Heart left ventricle (tissue), 16 donors: ENCODE data around the gene OR2J2. TPM values are rescaled to one million over a fixed set of nuclear protein-coding genes. Genes with fewer than 3 reads are reported as not detected.

Experiments used
- ATAC-seq, 4 donors: fragments of 200-7000 bp; cut with Tn5 transposase; one replicate each; pipeline ENCODE4 v1.9.1; 2020 to 2022; ENCODE audit warnings: moderate library complexity in 4 of 4, mild to moderate bottlenecking in 3 of 4, moderate number of reproducible peaks in 1 of 4
- DNase-seq, 5 donors: peaks; one replicate each; pipeline ENCODE4 v3.0.0-alpha.2; 2020
- H3K27ac ChIP-seq, 12 donors: fragments of 200-600 bp; sonication (generic) in 4 of 12; one replicate each; pipeline versions ENCODE4 v1.5.0 to v1.8.0; 2016 to 2022; ENCODE audit warnings: mild to moderate bottlenecking in 2 of 12
- H3K27me3 ChIP-seq, 9 donors: fragments of 200-600 bp; sonication (generic) in 2 of 9; one replicate each; pipeline versions ENCODE4 v1.5.1 to v1.8.0; 2016 to 2022; ENCODE audit warnings: mild to moderate bottlenecking in 3 of 9
- H3K36me3 ChIP-seq, 9 donors: fragments of 200-600 bp; sonication (generic) in 2 of 9; one replicate each; pipeline versions ENCODE4 v1.5.0 to v1.8.0; 2018 to 2022; ENCODE audit warnings: mild to moderate bottlenecking in 2 of 9
- H3K4me1 ChIP-seq, 12 donors: fragments of 200-600 bp; sonication (generic) in 4 of 12; one replicate each; pipeline versions ENCODE4 v1.5.0 to v1.8.0; 2016 to 2022; ENCODE audit warnings: mild to moderate bottlenecking in 3 of 12
- H3K4me3 ChIP-seq, 12 donors: fragments of 200-600 bp; sonication (generic) in 4 of 12; one replicate each; pipeline versions ENCODE4 v1.5.0 to v1.8.0; 2017 to 2022; ENCODE audit warnings: mild to moderate bottlenecking in 9 of 12, moderate library complexity in 4 of 12
- H3K9me3 ChIP-seq, 12 donors: fragments of 200-600 bp; sonication (generic) in 4 of 12; one replicate each; pipeline versions ENCODE4 v1.5.0 to v1.8.0; 2016 to 2022; ENCODE audit warnings: mild to moderate bottlenecking in 1 of 12
- POLR2A ChIP-seq, 2 donors: fragments of 450-650 bp; IDR thresholded peaks; one replicate each; pipeline ENCODE4 v1.6.1; 2017; ENCODE audit warnings: antibody characterized with exemption in 2 of 2, mild to moderate bottlenecking in 2 of 2, moderate library complexity in 2 of 2
- WGBS, 4 donors: extraction: QIAGEN DNeasy Blood & Tissue Kit in 2 of 4; methylation state at CpG; one replicate each; pipeline versions ENCODE4 v1.1.5 to v1.1.7; 2013 to 2018; 5-methylcytosine and 5-hydroxymethylcytosine counted together
- intact Hi-C, 10 donors: fragments of 100-400 bp; cut with DNase I; formaldehyde crosslinking; loops; one replicate each; pipeline versions ENCODE4 v1.11.1 to v1.14.2; 2022
- polyA plus RNA-seq, 2 donors: library from polyadenylated mRNA; stranded (reverse); fragments of 200-250 nt; gene quantifications; one replicate each; pipeline ENCODE4 v1.2.3, GENCODE V29; 2013
- total RNA-seq, 9 donors: library from RNA; depleted of rRNA in 2 of 9; stranded (reverse); fragments of >200 nt in 2 of 9; fragmentation: NEBNext Ultra II Directional in 3 of 9; extraction: Animal tissue kit (Norgen Biotek cat#: 25700) in 3 of 9; gene quantifications; one replicate each; pipeline versions ENCODE4 v1.1.0 to v1.2.4, GENCODE V29; 2016 to 2023
- TF ChIP-seq, protein P1 (sequence below), 12 donors: fragments of 200-600 bp; sonication (generic) in 4 of 12; IDR thresholded peaks; one replicate each; pipeline versions ENCODE4 v1.5.0 to v1.8.0; 2018 to 2022; ENCODE audit warnings: antibody characterized with exemption in 12 of 12, mild to moderate bottlenecking in 5 of 12
- donor health status: ischemic (EF 13 %, LVEDD 7.1; RV severe dilation, severe dysfunction).
- donor health status: healthy with polysubstance abuse.
- donor health status: DM: no; HTN: yes; CAD: no.
- donor health status: DM: no; HTN: no; CAD: no.
- donor health status: ischemic (EF 25% LVEDD 6.9; RV normal size, moderate dysfunction).
- donor health status: ischemic (EF 25% LVEDD 5.7; RV mildly dilated, moderate dysfunction).
- donor health status: healthy.
- donor health status: DM: yes; HTN: yes; CAD: no.
- donor health status: ischemic (EF 35%, LVEDD 5.7; RV mildly dilated, moderate dysfunction).
- donor health status: nonischemic (EF 11% LVEDD 7.7; RV severe dilation, severe dysfunction).
- donor health status: DM: yes; HTN: yes; CAD: no.
- donor health status: PGD.
- donor health status: ischemic (EF 29% LVEDD 5.4; RV normal size, mild dysfunction).
- donor health status: nonischemic (EF 23%, LVEDD 6.1; RV moderate dilation, normal function).

The OR2J2 gene
- total and polyA plus RNA-seq, 11 donors = not detected

DNA sequence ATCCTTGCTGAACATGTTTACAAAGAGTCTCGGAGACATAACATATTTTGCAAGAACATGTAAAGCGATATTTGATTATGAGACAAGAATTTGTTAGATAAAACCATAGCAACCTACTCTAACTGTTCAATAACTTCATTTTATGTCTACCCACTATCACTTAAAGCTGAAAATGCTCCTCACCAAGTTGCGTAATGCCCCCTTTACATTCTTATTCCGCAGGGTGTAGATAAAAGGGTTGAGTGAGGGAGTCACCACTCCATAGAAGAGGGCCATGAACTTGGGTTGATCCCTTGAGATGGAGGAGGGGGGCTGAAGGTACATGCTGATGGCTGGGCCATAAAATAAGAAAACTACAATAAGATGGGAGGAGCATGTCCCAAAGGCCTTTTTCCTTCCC lies 33.0 kb upstream of the OR2J2 start:
- H3K27me3 ChIP-seq = no peaks in the 10 kb centered on the region
- ATAC-seq (no peak), DNase-seq (no peak)
- no peaks in the 10 kb centered on the region for H3K36me3 ChIP-seq
- H3K27ac ChIP-seq = no peak overlapping the region
- intact Hi-C loops = no loop called here
- H3K9me3 ChIP-seq = peaks cover 0 to 4% (median 0%) of the 10 kb centered on the region in 12 donors
- WGBS, 4 donors = 81 to 88% (median 82%) methylated on average over 4 of the region's 4 CpGs
- H3K4me3 ChIP-seq = no peak overlapping the region
- TF ChIP-seq, protein P1, sequence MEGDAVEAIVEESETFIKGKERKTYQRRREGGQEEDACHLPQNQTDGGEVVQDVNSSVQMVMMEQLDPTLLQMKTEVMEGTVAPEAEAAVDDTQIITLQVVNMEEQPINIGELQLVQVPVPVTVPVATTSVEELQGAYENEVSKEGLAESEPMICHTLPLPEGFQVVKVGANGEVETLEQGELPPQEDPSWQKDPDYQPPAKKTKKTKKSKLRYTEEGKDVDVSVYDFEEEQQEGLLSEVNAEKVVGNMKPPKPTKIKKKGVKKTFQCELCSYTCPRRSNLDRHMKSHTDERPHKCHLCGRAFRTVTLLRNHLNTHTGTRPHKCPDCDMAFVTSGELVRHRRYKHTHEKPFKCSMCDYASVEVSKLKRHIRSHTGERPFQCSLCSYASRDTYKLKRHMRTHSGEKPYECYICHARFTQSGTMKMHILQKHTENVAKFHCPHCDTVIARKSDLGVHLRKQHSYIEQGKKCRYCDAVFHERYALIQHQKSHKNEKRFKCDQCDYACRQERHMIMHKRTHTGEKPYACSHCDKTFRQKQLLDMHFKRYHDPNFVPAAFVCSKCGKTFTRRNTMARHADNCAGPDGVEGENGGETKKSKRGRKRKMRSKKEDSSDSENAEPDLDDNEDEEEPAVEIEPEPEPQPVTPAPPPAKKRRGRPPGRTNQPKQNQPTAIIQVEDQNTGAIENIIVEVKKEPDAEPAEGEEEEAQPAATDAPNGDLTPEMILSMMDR (IDR thresholded peaks at IDR 0.05) = no peak
- TF ChIP-seq POLR2A (IDR thresholded peaks at IDR 0.05) = no peak
- no peaks in the 10 kb centered on the region for H3K4me1 ChIP-seq

DNA sequence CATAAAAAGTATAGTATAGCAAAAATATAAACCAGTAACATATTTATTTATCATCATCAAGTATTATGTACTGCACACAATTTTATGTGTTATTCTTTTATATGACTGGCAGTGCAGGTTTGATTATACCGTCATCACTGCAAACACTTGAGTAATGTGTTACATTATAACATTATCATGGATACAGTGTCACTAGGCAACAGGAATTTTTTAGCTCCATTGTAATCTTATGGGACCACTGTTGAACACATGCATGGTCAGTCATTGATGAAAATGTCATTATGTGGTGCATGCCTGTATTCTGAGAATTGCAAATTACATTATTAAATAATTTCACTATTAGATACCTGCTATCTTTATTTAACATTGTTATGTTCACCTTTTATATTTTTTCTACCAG lies 29.1 kb upstream of the OR2J2 start:
- Histone ChIP-seq H3K9me3 (peaks cover 0 to 11% (median 0%) of the 10 kb centered on the region in 12 donors), H3K27me3 (no peaks in the 10 kb centered on the region), H3K4me1 (no peaks in the 10 kb centered on the region), H3K27ac (no peak overlapping the region), H3K36me3 (no peaks in the 10 kb centered on the region), H3K4me3 (no peak overlapping the region)
- no peak for ATAC-seq
- TF ChIP-seq POLR2A (IDR thresholded peaks at IDR 0.05) = no peak
- TF ChIP-seq, protein P1 (IDR thresholded peaks at IDR 0.05) = no peak
- DNase-seq = no peak
- intact Hi-C loops = no loop called here
- WGBS, 4 donors = 90 to 95% (median 93%) methylated on average over 1 of the region's 1 CpG

DNA sequence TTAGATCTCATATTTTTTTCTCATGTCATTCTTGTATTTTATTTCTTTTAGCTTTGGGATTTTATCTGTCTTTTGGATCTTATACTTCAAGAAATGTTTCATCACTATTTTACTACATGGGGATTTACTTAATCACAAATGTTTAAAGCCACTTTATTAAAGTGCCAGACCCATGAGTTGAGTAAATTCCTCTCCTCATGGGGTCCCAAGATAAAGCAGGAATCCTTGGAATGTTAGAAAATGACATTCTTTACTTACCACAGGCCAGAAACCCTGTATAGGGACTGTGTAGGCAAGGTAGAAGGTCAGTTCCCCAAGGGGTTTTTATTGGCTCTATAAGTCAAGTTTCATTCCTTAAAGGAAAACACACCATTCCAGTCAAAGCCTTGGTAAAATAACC lies 28.4 kb upstream of the OR2J2 start:
- no peak for DNase-seq
- Histone ChIP-seq H3K27ac (no peak overlapping the region), H3K9me3 (peaks cover 0 to 11% (median 0%) of the 10 kb centered on the region in 12 donors), H3K36me3 (no peaks in the 10 kb centered on the region), H3K4me3 (no peak overlapping the region), H3K27me3 (no peaks in the 10 kb centered on the region), H3K4me1 (no peaks in the 10 kb centered on the region)
- TF ChIP-seq POLR2A (IDR thresholded peaks at IDR 0.05) = no peak
- TF ChIP-seq, protein P1 (IDR thresholded peaks at IDR 0.05) = no peak
- intact Hi-C loops = no loop called here
- ATAC-seq = no peak

DNA sequence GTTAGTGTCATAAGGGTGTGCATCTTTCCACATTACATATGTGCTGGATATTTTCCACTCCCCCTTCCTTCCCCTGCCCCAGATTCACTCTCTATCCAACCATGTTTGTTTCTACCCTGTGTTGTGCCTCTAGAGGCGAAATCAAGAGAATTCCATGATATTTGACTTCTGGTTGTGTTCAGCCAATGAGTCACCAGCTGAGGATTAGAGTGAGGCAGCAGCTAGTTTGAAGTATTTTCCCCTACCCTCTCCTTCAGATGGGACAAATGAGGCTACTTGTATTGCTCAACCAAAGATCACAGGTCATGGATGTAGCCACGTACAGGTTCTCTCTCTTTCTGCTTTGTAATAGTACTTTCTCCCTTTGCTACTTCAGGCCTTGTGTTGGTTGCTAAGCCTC lies 24.5 kb upstream of the OR2J2 start:
- Histone ChIP-seq H3K4me1 (no peaks in the 10 kb centered on the region), H3K4me3 (no peak overlapping the region), H3K27me3 (no peaks in the 10 kb centered on the region), H3K9me3 (peaks cover 0 to 17% (median 2%) of the 10 kb centered on the region in 12 donors), H3K27ac (no peak overlapping the region), H3K36me3 (no peaks in the 10 kb centered on the region)
- 45 to 56% (median 54%) methylated on average over 2 of the region's 2 CpGs for WGBS, 4 donors
- DNase-seq (no peak), ATAC-seq (no peak)
- intact Hi-C loops = no loop called here
- TF ChIP-seq, protein P1 (IDR thresholded peaks at IDR 0.05) = no peak
- TF ChIP-seq POLR2A (IDR thresholded peaks at IDR 0.05) = no peak
